Body of pancreas (tissue), 4 donors: ENCODE measurements around the gene DNAJB8.

Experiments
- CTCF ChIP-seq, 7 experiments: fragments of 450-650 bp in 4 of 7; fragments of 200-600 bp in 3 of 7; sonication (generic) in 3 of 7; IDR thresholded peaks; one replicate each; pipeline ENCODE4 v1.5.1; 2016 to 2019; ENCODE audit warnings: antibody characterized with exemption in 7 of 7
- POLR2A ChIP-seq, 3 donors: fragments of 450-650 bp; IDR thresholded peaks; one replicate each; pipeline ENCODE4 v1.6.1; 2016; ENCODE audit warnings: antibody characterized with exemption in 3 of 3, mild to moderate bottlenecking in 2 of 3

GRCh38 chr3:128487538-128487812, 20.8 kb upstream of the DNAJB8 start:
- TF ChIP-seq CTCF (IDR thresholded peaks at IDR 0.05) (no peak), POLR2A (IDR thresholded peaks at IDR 0.05) (no peak)
